Pulmonary artery endothelial cell (primary cell): Measurements from ENCODE around the gene ACSL3. TPM values are rescaled to one million over a fixed set of nuclear protein-coding genes. Genes with fewer than 3 reads are reported as not detected.
"Not testable (repeated sequence)": the region's sequence is repeated elsewhere in the genome, so short reads cannot be mapped to it uniquely, and the experiment has no call there.

Experiments
- DNase-seq: peaks from one replicate; pipeline ENCODE4 v3.0.0-alpha.2; 2011; ENCODE audit warnings: low read depth, low spot score
- total RNA-seq: library from RNA; depleted of rRNA; stranded (reverse); fragments of >200 nt; gene quantifications from 2 replicates; pipeline ENCODE4 v1.2.3, GENCODE V29; 2014

Gene ACSL3
- total RNA-seq, 1 donor from 2014 or later: 99.3 TPM

- DNase-seq: no peak
Observed at GRCh38 chr2:222907790-222908441, 47.1 kb downstream of the ACSL3 start.

DNA sequence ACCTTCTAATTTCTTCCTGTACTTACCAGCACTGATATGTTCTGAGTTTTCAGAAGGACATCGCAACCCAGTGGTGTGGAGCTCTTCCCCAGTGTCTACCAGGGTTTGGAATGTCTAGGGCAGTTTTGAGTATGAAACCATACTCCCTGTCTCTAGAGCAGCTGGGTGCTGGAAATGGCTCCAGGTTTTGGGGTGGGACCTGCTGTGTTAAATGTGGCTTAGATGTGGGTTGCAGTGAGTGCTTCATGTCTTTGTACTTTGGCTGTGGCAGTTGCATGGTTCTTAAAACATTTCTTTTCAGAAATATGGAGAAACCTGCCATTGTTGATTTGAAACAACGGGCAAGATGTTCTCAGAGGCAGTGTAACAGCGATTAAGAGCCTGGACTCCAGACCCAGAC is 48.5 kb downstream of the ACSL3 start:
- DNase-seq: no peak

DNA sequence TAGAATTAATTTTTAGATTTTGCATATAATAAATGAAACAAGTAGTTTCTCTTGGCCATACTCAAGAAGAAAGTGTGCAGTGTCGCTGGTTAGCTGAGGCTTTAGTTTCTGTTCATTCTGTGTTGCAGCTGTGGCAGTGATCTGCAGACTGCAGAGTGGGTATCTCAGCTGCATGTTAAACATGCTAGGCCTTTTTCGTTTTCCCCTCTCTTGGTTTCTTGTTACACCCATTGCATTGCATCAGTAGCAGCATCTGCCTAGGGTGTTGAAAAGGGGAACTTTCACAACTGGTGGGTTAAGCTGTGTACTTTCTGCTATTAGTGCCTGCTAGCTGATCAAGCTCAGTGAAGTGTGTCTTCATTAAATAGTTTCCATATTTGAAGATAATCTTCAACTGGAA is 51.3 kb downstream of the ACSL3 start:
- DNase-seq: no peak

GRCh38 chr2:222912776-222913175 is 51.9 kb downstream of the ACSL3 start:
- DNase-seq: no peak

- DNase-seq: no peak
Observed at GRCh38 chr2:222915092-222915957, 54.5 kb downstream of the ACSL3 start.

DNA sequence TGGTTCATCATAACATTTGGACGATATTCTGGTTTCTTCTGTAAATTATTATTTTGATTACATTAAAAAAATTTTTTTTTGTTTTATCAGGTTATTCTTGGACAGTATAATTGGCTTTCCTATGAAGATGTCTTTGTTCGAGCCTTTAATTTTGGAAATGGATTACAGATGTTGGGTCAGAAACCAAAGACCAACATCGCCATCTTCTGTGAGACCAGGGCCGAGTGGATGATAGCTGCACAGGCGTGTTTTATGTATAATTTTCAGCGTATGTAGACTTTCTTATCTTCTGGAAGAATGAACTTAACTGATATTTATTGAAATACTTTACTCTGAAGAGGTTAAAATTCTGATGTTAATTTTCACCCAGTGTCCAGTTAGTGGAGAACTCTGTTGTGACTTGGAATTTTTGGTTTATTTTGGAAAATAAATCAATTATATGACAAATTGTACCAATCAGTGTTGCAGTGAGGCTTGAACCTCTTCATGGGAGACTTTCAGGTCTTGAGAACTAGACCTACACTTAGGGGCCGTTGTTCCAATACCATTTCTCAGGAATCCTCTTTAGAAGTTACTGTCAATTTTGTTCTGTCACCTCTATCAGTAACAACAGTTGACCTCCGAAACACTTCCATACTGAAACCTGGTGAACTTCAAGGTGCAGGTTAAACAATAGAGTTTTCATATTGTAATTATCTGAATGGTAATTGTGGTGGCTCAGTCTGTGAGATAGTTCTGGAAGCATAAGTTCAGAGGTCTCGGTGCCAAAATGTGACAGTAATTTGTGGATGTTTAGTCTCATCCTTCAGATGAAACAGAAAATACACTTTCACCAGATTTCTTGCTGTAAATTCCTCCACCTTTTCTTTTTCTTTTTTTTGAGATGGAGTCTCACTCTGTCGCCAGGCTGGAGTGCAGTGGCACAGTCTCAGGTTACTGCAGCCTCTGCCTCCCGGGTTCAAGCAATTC is 55.7 kb downstream of the ACSL3 start:
- DNase-seq: no peak

DNA sequence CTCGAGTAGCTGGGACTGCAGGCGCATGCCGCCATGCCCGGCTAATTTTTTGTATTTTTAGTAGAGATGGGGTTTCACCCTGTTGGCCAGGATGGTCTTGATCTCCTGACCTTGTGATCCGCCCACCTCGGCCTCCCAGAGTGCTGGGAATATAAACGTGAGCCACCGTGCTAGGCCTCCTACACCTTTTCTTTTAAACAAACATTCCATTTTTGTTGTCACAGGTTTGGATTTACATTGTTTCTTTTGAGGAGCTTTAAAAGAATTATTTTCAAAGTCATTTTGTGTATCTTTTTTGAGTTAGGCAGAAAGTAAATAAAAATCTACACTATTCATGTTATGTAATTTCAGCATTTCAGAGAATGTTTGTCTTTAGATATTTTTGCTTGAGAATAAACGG is 56.4 kb downstream of the ACSL3 start:
- DNase-seq: not testable (repeated sequence)

- DNase-seq: peak; percentile 17
Observed at GRCh38 chr2:222919841-222920526, 59.1 kb downstream of the ACSL3 start.

DNA sequence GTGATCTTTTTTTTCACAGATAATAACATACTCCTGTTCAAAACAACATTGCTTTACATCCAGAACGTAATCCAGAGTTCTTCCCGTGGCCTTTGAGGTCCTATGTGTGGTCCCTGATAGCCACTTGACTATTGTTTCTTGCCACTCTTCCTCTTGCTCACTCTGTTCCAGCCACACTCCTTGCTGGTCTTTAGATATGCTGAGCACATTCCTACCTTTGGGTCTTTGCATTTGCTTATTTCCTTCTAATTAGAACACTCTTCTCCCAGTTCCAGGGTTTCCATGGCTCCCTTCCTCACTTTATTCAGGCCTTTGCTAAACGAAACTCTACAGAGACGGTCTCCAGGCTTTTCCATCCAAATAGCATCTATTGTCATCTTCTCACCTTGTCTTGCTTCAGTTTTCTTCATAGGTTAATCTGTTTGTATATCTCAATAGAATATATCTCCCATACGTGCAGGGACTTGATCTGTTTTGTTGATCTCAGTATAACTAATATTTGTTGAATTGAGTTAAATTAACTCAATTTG is 59.9 kb downstream of the ACSL3 start:
- no peak for DNase-seq

DNA sequence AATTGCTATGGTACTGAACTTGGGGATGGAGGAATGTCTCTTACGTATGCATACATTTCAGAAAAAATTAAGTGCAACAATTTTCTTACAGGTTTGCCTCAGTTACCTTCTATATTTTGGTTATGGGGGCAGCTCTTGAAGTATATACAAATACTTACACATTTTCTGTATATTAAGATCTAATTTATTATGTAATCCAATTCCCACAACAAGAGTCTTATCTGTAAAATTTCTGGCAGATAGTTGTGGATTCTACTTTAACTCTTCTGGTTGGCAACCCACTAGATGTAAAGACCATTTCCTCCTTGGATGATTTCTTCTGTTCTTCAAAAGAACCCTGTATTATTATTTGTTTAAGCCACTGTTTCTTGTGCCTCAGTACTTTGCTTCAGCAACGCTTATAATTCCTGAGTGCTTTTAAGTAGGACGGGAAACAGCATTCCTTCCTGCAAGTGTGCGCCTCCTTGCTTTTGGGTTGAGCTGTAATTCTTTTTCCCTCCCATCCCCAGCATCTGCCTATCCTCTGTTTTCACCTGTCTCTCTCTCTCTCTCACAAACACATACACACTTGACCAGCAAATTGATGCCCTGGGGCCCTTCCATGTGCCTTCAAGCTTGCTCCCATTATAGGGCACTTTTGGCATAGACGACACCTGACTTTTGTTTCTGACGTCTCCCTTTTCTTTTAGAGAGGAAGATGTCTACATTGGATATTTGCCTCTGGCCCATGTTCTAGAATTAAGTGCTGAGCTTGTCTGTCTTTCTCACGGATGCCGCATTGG is 61.4 kb downstream of the ACSL3 start:
- DNase-seq: no peak

GRCh38 chr2:222926915-222927314 is 66.1 kb downstream of the ACSL3 start:
- DNase-seq: no peak

DNA sequence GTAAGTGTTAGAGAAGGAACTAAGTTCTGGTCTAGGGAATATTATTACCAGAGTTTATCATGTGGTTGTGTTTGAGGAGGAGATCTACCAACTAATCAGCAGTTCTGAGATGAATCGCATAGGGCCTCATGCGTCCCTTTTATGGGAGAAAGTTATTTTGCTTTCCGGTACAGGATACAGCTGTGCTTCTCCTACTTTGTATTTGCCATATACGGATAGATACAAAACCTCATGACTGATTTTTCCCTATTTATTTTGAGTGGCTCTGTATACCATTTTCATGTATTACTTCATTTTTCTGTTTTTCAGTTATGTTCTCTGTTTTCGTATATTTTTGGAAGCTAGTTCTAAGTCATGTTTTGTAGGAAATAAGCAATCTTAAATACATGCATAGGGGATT is 66.8 kb downstream of the ACSL3 start:
- DNase-seq: no peak

GRCh38 chr2:222928335-222928734 is 67.5 kb downstream of the ACSL3 start:
- no peak for DNase-seq

DNA sequence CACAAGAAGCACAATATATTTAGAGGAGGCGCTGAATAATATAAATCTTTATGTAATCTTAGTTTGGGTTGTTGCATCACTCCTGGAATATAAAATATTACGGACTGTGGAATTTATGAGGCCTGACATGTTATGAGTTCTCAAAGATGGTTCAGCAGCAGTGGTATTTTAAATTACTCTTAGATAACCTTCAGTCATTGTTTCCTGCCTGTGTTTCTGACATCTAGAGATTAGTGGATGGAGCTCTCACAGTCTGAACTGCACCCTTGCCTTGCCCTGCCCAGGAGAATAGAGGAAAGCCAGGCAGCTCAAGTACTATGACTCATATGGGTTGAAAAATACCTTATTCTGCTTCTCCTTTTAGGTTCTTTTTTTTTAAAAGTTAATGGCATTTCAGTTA is 70.0 kb downstream of the ACSL3 start:
- peak; percentile 17 for DNase-seq

DNA sequence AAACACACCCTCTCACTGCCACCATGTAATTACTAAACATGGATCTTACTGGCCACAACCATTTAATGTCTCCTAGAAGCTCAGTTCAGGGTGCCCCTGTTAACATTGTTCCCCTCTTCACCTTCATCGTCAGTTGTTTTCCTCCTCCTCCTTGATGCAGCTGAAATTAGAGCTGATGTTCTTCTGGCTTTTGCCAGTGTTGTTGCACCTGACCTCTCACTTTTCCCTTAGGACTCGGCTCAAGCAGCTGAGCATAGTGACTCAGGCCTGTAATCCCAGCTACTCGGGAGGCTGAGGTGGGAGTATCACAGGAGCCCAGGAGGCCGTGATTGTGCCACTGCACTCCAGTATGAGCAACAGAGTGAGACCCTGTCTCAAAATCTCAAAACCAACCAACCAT is 70.8 kb downstream of the ACSL3 start:
- no peak for DNase-seq

GRCh38 chr2:222933458-222933857 is 72.6 kb downstream of the ACSL3 start:
- DNase-seq: no peak

- DNase-seq: no peak
Observed at GRCh38 chr2:222935688-222936298, 75.0 kb downstream of the ACSL3 start.

GRCh38 chr2:222936705-222937104 is 75.9 kb downstream of the ACSL3 start:
- DNase-seq: no peak

DNA sequence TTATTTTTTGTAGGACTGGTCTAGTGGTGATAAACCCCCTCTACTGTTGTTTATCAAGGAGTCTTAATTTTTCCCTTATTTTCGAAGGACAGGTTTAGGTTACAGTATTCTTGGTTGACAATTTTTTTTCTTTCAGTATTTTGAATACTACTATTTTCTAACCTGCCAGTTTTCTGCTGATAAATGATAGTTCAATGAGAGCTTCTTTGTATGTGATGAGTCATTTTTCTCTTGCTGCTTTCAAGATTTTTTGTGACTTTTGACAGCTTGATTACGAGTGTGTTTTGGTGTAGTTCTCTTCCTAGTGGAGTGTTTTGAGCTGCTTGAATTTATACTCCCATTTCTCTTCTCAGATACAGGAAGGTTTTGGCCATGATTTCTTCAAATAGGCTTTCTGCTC is 77.5 kb downstream of the ACSL3 start:
- no peak for DNase-seq
